Sigmoid colon (tissue), 7 donors: ENCODE data around the gene YDJC. TPM values are rescaled to one million over a fixed set of nuclear protein-coding genes. Genes with fewer than 3 reads are reported as not detected.
"Not testable (repeated sequence)": the region's sequence is repeated elsewhere in the genome, so short reads cannot be mapped to it uniquely, and the experiment has no call there.

ENCODE experiments used
- DNase-seq: peaks from one replicate; pipeline ENCODE4 v3.0.0-alpha.2; 2019
- H3K27ac ChIP-seq, 4 donors: fragments of 200-600 bp; sonication (generic); one replicate each; pipeline ENCODE4 v1.5.1; 2016 to 2019; ENCODE audit warnings: mild to moderate bottlenecking in 1 of 4
- H3K27me3 ChIP-seq, 3 donors: fragments of 200-600 bp; sonication (generic); one replicate each; pipeline ENCODE4 v1.5.1; 2019; ENCODE audit warnings: mild to moderate bottlenecking in 1 of 3
- H3K36me3 ChIP-seq, 4 donors: fragments of 200-600 bp; sonication (generic); one replicate each; pipeline ENCODE4 v1.5.1; 2016 to 2019
- H3K4me1 ChIP-seq, 4 donors: fragments of 200-600 bp; sonication (generic); one replicate each; pipeline ENCODE4 v1.5.1; 2017 to 2019
- H3K4me3 ChIP-seq, 4 donors: fragments of 200-600 bp; sonication (generic); one replicate each; pipeline ENCODE4 v1.5.1; 2017 to 2019; ENCODE audit warnings: mild to moderate bottlenecking in 2 of 4, moderate library complexity in 1 of 4
- H3K9me3 ChIP-seq, 4 donors: fragments of 200-600 bp in 3 of 4; sonication (generic) in 3 of 4; one replicate each; pipeline versions ENCODE4 v1.5.1 to v1.6.1; 2013 to 2019
- EP300 ChIP-seq, 4 donors: sonication (generic); formaldehyde crosslinking; IDR thresholded peaks; one replicate each; pipeline ENCODE4 v1.6.1; 2017; ENCODE audit warnings: antibody characterized with exemption in 4 of 4
- POLR2A ChIP-seq, 2 donors: fragments of 450-650 bp; IDR thresholded peaks; one replicate each; pipeline ENCODE4 v1.6.1; 2016; ENCODE audit warnings: antibody characterized with exemption in 2 of 2, mild to moderate bottlenecking in 2 of 2, moderate library complexity in 2 of 2
- POLR2AphosphoS5 ChIP-seq, 4 donors: sonication (generic); formaldehyde crosslinking; IDR thresholded peaks; one replicate each; pipeline ENCODE4 v1.6.1; 2017; ENCODE audit warnings: antibody characterized with exemption in 4 of 4
- WGBS, 2 donors: extraction: QIAGEN DNeasy Blood & Tissue Kit; methylation state at CpG; one replicate each; pipeline ENCODE4 v1.1.7; 2013; 5-methylcytosine and 5-hydroxymethylcytosine counted together
- intact Hi-C: fragments of 100-400 bp; cut with DNase I; formaldehyde crosslinking; loops from one replicate; pipeline ENCODE4 v1.15.1; 2023
- polyA plus RNA-seq, 3 donors: library from polyadenylated mRNA; stranded (reverse); fragments of 200-250 nt; gene quantifications; one replicate each; pipeline ENCODE4 v1.2.3, GENCODE V29; 2013
- total RNA-seq, 4 donors: library from RNA; depleted of rRNA; stranded (reverse); fragments of >200 nt; gene quantifications; one replicate each; pipeline ENCODE4 v1.1.0, GENCODE V29; 2016
- TF ChIP-seq, protein P1 (sequence below), 4 experiments: fragments of 450-650 bp in 3 of 4; fragments of 200-600 bp in 1 of 4; IDR thresholded peaks; one replicate each; pipeline ENCODE4 v1.5.1; 2016 to 2019; ENCODE audit warnings: antibody characterized with exemption in 4 of 4, mild to moderate bottlenecking in 3 of 4, moderate library complexity in 2 of 4
- donor health status: healthy with polysubstance abuse.
- donor health status: Bipolar disorder and iron deficiency.
- donor health status: healthy.

Gene YDJC
- total and polyA plus RNA-seq, 7 donors: 8.3 to 36.5 (median 16.3) TPM

DNA sequence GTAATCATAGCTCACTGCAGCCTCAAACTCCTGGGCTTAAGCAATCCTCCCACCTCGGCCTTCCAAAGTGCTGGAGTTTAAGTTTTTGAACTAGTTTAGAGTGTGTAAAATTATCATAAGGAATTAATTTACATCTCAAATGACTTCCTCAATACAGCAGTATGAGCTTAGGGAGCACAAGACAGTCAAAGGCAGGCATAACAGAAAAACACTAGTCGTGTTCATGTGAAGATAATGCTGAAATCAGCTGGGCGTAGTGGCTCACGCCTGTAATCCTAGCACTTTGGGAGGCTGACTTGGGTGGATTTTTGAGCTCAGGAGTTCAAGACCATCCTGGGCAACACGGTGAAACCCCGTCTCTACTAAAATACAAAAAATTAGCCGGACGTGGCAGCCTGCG is 25.8 kb downstream of the YDJC start:
- H3K4me3 ChIP-seq: no peak overlapping the region
- H3K4me1 ChIP-seq: peaks cover 0 to 6% (median 5%) of the 10 kb centered on the region in 4 donors
- no peaks in the 10 kb centered on the region for H3K9me3 ChIP-seq
- no peak for DNase-seq
- WGBS, 2 donors: 88 to 91% methylated on average over 9 of the region's 9 CpGs
- H3K36me3 ChIP-seq: no peaks in the 10 kb centered on the region
- intact Hi-C loops: no loop called here
- no peaks in the 10 kb centered on the region for H3K27me3 ChIP-seq
- H3K27ac ChIP-seq: no peak overlapping the region
- TF ChIP-seq POLR2AphosphoS5 (IDR thresholded peaks at IDR 0.05) (no peak), EP300 (IDR thresholded peaks at IDR 0.05) (no peak), POLR2A (IDR thresholded peaks at IDR 0.05) (no peak)
- TF ChIP-seq, protein P1, sequence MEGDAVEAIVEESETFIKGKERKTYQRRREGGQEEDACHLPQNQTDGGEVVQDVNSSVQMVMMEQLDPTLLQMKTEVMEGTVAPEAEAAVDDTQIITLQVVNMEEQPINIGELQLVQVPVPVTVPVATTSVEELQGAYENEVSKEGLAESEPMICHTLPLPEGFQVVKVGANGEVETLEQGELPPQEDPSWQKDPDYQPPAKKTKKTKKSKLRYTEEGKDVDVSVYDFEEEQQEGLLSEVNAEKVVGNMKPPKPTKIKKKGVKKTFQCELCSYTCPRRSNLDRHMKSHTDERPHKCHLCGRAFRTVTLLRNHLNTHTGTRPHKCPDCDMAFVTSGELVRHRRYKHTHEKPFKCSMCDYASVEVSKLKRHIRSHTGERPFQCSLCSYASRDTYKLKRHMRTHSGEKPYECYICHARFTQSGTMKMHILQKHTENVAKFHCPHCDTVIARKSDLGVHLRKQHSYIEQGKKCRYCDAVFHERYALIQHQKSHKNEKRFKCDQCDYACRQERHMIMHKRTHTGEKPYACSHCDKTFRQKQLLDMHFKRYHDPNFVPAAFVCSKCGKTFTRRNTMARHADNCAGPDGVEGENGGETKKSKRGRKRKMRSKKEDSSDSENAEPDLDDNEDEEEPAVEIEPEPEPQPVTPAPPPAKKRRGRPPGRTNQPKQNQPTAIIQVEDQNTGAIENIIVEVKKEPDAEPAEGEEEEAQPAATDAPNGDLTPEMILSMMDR (IDR thresholded peaks at IDR 0.05): no peak

DNA sequence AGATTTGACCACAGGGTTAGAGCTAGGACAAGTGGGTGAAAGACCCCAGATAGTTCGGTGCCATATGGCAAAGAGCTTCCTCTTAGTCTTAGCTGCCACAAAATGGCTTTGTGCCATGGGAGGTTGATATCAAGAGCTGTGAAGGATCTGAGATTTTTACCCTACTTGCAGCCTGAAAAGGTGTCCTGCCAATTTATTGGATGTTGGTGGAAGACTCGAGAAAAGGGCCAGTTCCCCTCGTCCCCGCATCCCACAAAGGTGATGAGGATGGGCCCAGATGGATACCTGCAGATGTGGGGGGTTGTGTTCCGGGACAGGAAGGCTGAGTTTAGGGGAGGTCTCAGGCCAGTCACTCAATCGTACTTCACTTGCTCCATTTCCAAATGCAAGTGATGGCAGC is 27.2 kb downstream of the YDJC start:
- H3K27me3 ChIP-seq: no peaks in the 10 kb centered on the region
- no peak overlapping the region for H3K4me3 ChIP-seq
- no peak overlapping the region for H3K27ac ChIP-seq
- DNase-seq: no peak
- WGBS, 2 donors: 93 to 95% methylated on average over 6 of the region's 6 CpGs
- no peaks in the 10 kb centered on the region for H3K9me3 ChIP-seq
- TF ChIP-seq, protein P1 (IDR thresholded peaks at IDR 0.05): no peak
- TF ChIP-seq EP300 (IDR thresholded peaks at IDR 0.05): no peak
- H3K36me3 ChIP-seq: no peaks in the 10 kb centered on the region
- peaks cover 0 to 6% (median 2%) of the 10 kb centered on the region in 4 donors for H3K4me1 ChIP-seq
- intact Hi-C loops: no loop called here

DNA sequence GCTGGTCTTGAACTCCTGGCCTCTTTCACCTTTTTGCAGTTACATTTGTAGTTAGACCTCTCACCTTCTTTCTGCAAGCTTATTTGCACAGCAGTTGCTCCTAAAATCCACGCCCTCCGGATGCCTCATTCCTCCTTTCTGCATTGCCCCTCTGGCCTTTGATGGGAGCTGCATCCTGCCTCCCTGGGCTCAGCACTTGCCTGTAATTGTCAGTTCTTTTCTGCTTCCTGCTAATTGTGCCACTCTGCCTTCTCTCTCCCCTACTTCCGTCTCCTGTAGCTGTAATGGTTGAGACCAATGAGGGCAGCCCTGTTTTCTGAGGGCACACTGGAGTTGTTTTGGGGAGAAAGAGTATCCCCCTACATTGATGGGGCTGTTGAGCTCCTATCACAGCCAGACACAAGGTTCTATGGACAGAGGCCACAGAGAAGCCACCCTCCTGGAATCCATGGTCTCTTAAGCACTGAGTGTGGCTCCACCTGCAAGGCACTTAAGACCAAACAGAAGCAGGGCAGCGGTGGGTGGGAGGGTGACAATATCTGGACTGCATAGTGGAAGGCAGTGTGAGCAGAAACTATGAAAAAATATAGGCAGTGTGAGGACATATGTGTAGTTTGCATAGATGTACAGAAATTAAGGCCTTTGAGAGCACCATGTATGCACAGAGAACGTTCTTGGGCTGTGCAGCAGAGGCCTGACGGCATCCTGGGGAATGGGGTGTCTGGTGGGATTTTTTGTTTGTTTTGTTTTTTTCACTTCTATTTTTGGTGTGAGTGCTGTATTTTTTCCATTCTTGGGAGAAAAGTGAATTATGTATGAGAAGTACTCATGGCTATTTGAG is 30.5 kb downstream of the YDJC start:
- Histone ChIP-seq H3K36me3 (peaks cover 0 to 32% (median 3%) of the 10 kb centered on the region in 4 donors), H3K4me1 (peaks cover 0 to 7% (median 3%) of the 10 kb centered on the region in 4 donors), H3K4me3 (no peak overlapping the region), H3K9me3 (no peaks in the 10 kb centered on the region), H3K27me3 (no peaks in the 10 kb centered on the region), H3K27ac (no peak overlapping the region)
- WGBS, 2 donors: 86 to 87% methylated on average over 6 of the region's 6 CpGs
- TF ChIP-seq, protein P1 (IDR thresholded peaks at IDR 0.05): no peak
- TF ChIP-seq POLR2A (IDR thresholded peaks at IDR 0.05) (no peak), EP300 (IDR thresholded peaks at IDR 0.05) (no peak), POLR2AphosphoS5 (IDR thresholded peaks at IDR 0.05) (no peak)
- no peak for DNase-seq
- intact Hi-C loops: no loop called here

DNA sequence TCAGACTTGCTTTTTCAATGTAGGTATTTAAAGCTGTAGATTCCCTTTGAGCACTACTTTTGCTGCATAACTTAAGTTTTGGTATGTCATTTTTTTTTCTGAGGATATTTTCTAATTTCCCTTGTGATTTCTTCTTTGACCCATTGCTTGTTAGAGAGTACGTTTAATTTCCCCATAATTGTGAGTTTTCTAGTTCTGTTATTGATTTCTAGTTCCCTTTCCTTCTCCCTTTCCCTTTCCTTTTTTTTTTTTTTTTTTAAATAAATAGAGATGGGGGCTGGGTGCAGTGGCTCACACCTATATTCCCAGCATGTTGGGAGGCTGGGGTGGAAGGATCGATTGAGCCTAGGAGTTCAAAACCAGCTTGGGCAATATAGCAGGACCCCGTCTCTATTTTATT is 31.5 kb downstream of the YDJC start:
- no peak for DNase-seq
- Histone ChIP-seq H3K4me1 (peaks cover 0 to 15% (median 3%) of the 10 kb centered on the region in 4 donors), H3K36me3 (peaks cover 4 to 42% (median 12%) of the 10 kb centered on the region in 4 donors), H3K9me3 (no peaks in the 10 kb centered on the region), H3K27me3 (no peaks in the 10 kb centered on the region), H3K27ac (no peak overlapping the region), H3K4me3 (no peak overlapping the region)
- TF ChIP-seq POLR2AphosphoS5 (IDR thresholded peaks at IDR 0.05) (no peak), POLR2A (IDR thresholded peaks at IDR 0.05) (no peak), EP300 (IDR thresholded peaks at IDR 0.05) (no peak)
- TF ChIP-seq, protein P1 (IDR thresholded peaks at IDR 0.05): no peak
- 91% methylated on average over 3 of the region's 3 CpGs for WGBS, 2 donors
- intact Hi-C loops: no loop called here

DNA sequence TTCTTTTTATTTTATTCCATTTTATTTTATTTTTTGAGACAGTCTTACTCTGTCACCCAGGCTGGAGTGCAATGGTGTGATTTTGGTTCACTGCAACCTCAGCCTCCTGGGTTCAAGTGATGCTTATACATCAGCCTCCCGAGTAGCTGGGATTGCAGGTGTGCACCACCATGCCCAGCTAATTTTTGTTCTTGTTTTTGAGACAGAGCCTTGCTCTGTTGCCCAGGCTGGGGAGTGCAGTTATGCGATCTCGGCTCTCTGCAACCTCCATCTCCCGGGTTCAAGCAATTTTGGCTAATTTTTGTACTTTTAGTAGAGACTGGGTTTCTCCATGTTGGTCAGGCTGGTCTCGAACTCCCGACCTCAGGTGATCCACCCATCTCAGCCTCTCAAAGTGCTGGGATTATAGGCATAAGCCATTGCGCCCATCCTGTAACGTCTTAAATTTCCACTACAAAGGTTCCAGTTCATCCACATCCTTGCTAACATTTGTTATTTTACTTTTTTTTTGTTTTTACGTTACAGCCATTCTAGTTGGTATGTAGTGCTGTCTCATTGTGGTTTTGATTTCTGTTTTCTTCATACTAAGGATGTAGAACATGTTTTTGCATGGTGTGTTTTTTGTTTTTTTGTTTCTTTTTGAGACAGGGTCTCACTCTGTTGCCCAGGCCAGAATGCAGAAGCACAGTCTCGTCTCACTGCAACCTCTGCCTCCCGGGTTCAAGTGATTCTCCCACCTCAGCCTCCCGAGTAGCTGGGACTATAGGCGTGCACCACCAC is 33.3 kb downstream of the YDJC start:
- H3K27ac ChIP-seq, intact Hi-C loops, H3K4me3 ChIP-seq, H3K27me3 ChIP-seq, DNase-seq, H3K9me3 ChIP-seq: not testable (repeated sequence)
- Histone ChIP-seq H3K4me1 (peaks cover 0 to 25% (median 15%) of the 10 kb centered on the region in 4 donors), H3K36me3 (peaks cover 5 to 51% (median 18%) of the 10 kb centered on the region in 4 donors)
- WGBS, 2 donors: 95 to 96% methylated on average over 13 of the region's 13 CpGs
